ENCODE measurements around the gene ELOVL7. TPM values are rescaled to one million over a fixed set of nuclear protein-coding genes. Genes with fewer than 3 reads are reported as not detected.

The ELOVL7 gene
- total RNA-seq, 1 experiment from 2014 or later: 2.9 TPM

DNA sequence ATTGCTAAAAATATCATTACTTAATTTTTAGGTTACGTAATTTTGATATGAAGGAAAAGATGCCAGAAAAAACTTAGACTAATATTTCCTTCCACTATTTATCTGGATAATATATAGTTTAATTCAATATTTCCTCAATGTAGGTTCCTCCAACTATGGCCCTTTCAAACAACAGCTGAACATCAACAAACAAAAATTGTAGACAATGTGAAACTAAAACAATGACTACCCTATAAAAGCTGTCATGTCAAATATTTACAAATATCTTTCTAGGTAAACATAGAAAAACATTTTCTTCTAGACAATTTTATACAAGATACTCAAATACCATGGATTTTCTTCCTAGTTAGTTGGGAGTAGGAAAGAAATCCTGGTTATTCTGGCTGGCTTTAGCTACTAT is 16.9 kb downstream of the ELOVL7 start:
- no peaks in the 10 kb centered on the region for H3K4me1 ChIP-seq (ENCODE audit: control insufficient read depth, insufficient read depth, low read length)
- DNase-seq (ENCODE audit: low read depth, low spot score) (no peak), ATAC-seq (no peak)
- no peaks in the 10 kb centered on the region for H3K36me3 ChIP-seq (ENCODE audit: control insufficient read depth, insufficient read depth, low read length)
- TF ChIP-seq TCF7L2 (IDR thresholded peaks at IDR 0.05; ENCODE audit: low read depth, low read length) (no peak), POLR2AphosphoS5 (IDR thresholded peaks at IDR 0.05; ENCODE audit: low read depth, low read length) (no peak), SIN3A (IDR thresholded peaks at IDR 0.05; ENCODE audit: borderline replicate concordance, insufficient read depth, low read depth, low read length) (no peak)
- TF ChIP-seq, protein P1, sequence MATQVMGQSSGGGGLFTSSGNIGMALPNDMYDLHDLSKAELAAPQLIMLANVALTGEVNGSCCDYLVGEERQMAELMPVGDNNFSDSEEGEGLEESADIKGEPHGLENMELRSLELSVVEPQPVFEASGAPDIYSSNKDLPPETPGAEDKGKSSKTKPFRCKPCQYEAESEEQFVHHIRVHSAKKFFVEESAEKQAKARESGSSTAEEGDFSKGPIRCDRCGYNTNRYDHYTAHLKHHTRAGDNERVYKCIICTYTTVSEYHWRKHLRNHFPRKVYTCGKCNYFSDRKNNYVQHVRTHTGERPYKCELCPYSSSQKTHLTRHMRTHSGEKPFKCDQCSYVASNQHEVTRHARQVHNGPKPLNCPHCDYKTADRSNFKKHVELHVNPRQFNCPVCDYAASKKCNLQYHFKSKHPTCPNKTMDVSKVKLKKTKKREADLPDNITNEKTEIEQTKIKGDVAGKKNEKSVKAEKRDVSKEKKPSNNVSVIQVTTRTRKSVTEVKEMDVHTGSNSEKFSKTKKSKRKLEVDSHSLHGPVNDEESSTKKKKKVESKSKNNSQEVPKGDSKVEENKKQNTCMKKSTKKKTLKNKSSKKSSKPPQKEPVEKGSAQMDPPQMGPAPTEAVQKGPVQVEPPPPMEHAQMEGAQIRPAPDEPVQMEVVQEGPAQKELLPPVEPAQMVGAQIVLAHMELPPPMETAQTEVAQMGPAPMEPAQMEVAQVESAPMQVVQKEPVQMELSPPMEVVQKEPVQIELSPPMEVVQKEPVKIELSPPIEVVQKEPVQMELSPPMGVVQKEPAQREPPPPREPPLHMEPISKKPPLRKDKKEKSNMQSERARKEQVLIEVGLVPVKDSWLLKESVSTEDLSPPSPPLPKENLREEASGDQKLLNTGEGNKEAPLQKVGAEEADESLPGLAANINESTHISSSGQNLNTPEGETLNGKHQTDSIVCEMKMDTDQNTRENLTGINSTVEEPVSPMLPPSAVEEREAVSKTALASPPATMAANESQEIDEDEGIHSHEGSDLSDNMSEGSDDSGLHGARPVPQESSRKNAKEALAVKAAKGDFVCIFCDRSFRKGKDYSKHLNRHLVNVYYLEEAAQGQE (IDR thresholded peaks at IDR 0.05; ENCODE audit: insufficient read depth in 1 of 2, low read depth in 2 of 2, low read length in 1 of 2): no peak
- TF ChIP-seq, protein P2, sequence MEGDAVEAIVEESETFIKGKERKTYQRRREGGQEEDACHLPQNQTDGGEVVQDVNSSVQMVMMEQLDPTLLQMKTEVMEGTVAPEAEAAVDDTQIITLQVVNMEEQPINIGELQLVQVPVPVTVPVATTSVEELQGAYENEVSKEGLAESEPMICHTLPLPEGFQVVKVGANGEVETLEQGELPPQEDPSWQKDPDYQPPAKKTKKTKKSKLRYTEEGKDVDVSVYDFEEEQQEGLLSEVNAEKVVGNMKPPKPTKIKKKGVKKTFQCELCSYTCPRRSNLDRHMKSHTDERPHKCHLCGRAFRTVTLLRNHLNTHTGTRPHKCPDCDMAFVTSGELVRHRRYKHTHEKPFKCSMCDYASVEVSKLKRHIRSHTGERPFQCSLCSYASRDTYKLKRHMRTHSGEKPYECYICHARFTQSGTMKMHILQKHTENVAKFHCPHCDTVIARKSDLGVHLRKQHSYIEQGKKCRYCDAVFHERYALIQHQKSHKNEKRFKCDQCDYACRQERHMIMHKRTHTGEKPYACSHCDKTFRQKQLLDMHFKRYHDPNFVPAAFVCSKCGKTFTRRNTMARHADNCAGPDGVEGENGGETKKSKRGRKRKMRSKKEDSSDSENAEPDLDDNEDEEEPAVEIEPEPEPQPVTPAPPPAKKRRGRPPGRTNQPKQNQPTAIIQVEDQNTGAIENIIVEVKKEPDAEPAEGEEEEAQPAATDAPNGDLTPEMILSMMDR (IDR thresholded peaks at IDR 0.05): no peak
- H3K27me3 ChIP-seq (ENCODE audit: control insufficient read depth, insufficient read depth, low read length): no peaks in the 10 kb centered on the region
- no peaks in the 10 kb centered on the region for H3K9me3 ChIP-seq (ENCODE audit: control insufficient read depth, insufficient read depth, low read depth, low read length)
- no peak overlapping the region for H3K27ac ChIP-seq (ENCODE audit: low read length)
- intact Hi-C loops (cut with micrococcal nuclease; ENCODE audit: unreplicated experiment) (no loop called here), in situ Hi-C loops (cut with HindIII; ENCODE audit: low pct_unique_long_range_greater_than_20kb, low sequenced_read_pairs) (no loop called here)
- POLR2A ChIA-PET: no interaction called here
- CTCF ChIA-PET: no interaction called here
- BruUV-seq (replicated peaks): no TSS peak
- H3K4me3 ChIP-seq (ENCODE audit: low read depth in 2 of 2, low read length in 2 of 2): no peak overlapping the region

DNA sequence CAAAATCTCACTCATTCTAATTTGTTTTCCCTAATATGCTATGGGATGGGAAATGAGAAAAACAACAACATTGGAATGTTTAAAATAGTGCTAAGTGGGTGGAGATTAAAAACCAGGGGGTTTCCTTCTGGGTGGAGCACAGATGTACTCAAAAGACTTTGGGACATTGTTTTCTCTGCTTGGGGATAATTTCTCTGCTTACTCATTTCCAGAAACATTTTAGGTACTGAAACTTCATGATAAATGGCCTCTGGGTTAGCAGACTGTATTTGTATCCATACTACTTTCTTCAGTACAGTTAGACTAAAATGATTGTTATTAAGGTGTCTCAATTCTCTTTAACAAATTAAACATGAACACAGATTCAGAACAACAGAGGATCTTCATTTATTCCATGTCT is 17.4 kb downstream of the ELOVL7 start:
- Histone ChIP-seq H3K36me3 (ENCODE audit: control insufficient read depth, insufficient read depth, low read length) (no peaks in the 10 kb centered on the region), H3K27me3 (ENCODE audit: control insufficient read depth, insufficient read depth, low read length) (no peaks in the 10 kb centered on the region), H3K4me1 (ENCODE audit: control insufficient read depth, insufficient read depth, low read length) (no peaks in the 10 kb centered on the region), H3K9me3 (ENCODE audit: control insufficient read depth, insufficient read depth, low read depth, low read length) (no peaks in the 10 kb centered on the region), H3K4me3 (ENCODE audit: low read depth in 2 of 2, low read length in 2 of 2) (no peak overlapping the region), H3K27ac (ENCODE audit: low read length) (no peak overlapping the region)
- DNase-seq (ENCODE audit: low read depth, low spot score): no peak
- intact Hi-C loops (cut with micrococcal nuclease; ENCODE audit: unreplicated experiment): no loop called here
- ATAC-seq: no peak
- no TSS peak for BruUV-seq (replicated peaks)
- ChIA-PET POLR2A (no interaction called here), CTCF (no interaction called here)
- TF ChIP-seq POLR2AphosphoS5 (IDR thresholded peaks at IDR 0.05; ENCODE audit: low read depth, low read length) (no peak), SIN3A (IDR thresholded peaks at IDR 0.05; ENCODE audit: borderline replicate concordance, insufficient read depth, low read depth, low read length) (no peak), TCF7L2 (IDR thresholded peaks at IDR 0.05; ENCODE audit: low read depth, low read length) (no peak)
- TF ChIP-seq, protein P1 (IDR thresholded peaks at IDR 0.05; ENCODE audit: insufficient read depth in 1 of 2, low read depth in 2 of 2, low read length in 1 of 2): no peak
- TF ChIP-seq, protein P2 (IDR thresholded peaks at IDR 0.05): no peak
- in situ Hi-C loops (cut with HindIII; ENCODE audit: low pct_unique_long_range_greater_than_20kb, low sequenced_read_pairs): no loop called here
